Thoracic aorta (tissue), 2 donors: ENCODE results near the gene FBXL4. TPM values are rescaled to one million over a fixed set of nuclear protein-coding genes. Genes with fewer than 3 reads are reported as not detected.
A peak's percentile ranks its signal among the peaks of the same experiment; 100 is the strongest.

ENCODE experiments used
- ATAC-seq: fragments of 150-250 bp; one replicate; pipeline ENCODE4 v1.8.0; 2017; ENCODE audit warnings: low read depth; ENCODE audit not compliant: insufficient number of reproducible peaks, low FRiP score
- DNase-seq: peaks from one replicate; pipeline ENCODE4 v3.0.0-alpha.2; 2020; ENCODE audit warnings: low spot score
- H3K27ac ChIP-seq, 2 donors: fragments of 200-600 bp; sonication (generic); 1 replicate in 1 of 2; 2 replicates in 1 of 2; pipeline ENCODE4 v1.5.1; 2016; ENCODE audit warnings: mild to moderate bottlenecking in 2 of 2, moderate library complexity in 2 of 2
- H3K27me3 ChIP-seq: fragments of 200-600 bp; sonication (generic); replicated peaks from 2 replicates; pipeline ENCODE4 v1.6.0; 2016; ENCODE audit warnings: mild to moderate bottlenecking; ENCODE audit not compliant: insufficient read depth
- H3K36me3 ChIP-seq: fragments of 200-600 bp; sonication (generic); one replicate; pipeline ENCODE4 v1.5.1; 2016
- H3K4me1 ChIP-seq, 2 donors: fragments of 200-600 bp; sonication (generic); 1 replicate in 1 of 2; 2 replicates in 1 of 2; pipeline versions ENCODE4 v1.5.1 to v1.6.0; 2016; ENCODE audit warnings: low read depth in 2 of 2, mild to moderate bottlenecking in 1 of 2; ENCODE audit not compliant: control insufficient read depth in 1 of 2
- H3K4me3 ChIP-seq: fragments of 200-600 bp; sonication (generic); 2 replicates; pipeline ENCODE4 v1.5.1; 2016; ENCODE audit warnings: mild to moderate bottlenecking
- H3K9me3 ChIP-seq: fragments of 200-600 bp; sonication (generic); 2 replicates; pipeline ENCODE4 v1.5.1; 2016
- total RNA-seq, 2 donors: library from RNA; depleted of rRNA; stranded (reverse); fragments of >200 nt; gene quantifications; one replicate each; pipeline versions ENCODE4 v1.1.0 to v1.2.3, GENCODE V29; 2016
- TF ChIP-seq, protein P1 (sequence below): fragments of 200-600 bp; sonication (generic); IDR thresholded peaks from one replicate; pipeline ENCODE4 v1.5.1; 2019; ENCODE audit warnings: antibody characterized with exemption

FBXL4 gene
- total RNA-seq, 2 donors from 2014 or later: 18.3 to 31.7 TPM

DNA sequence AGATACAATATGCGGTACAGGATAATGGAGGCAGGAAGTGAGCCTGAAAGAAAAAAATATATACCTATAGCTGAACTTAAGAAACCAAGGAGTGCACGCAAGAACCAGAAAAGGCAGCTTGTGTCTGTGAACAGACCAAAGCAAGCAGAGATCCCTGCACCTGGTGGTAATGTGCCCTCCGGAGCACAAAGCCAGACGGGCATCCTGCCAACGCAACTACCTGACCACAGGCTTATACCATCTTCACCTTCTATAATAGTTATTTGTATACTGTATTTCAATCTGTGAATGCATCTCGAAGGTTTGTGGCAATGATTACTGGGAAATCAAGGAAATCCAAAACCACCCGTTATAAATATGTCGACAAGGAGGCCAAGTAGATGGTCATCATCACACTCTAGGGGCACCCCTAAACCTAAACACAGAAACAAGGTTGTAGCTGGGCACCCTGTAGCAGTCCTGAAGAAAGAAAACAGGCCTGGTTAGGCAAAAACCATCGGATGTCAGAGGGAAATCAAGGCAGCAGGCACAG, 801 bp downstream of the FBXL4 start:
- no peaks in the 10 kb centered on the region for H3K27me3 ChIP-seq
- H3K27ac ChIP-seq: peak overlapping the region; percentile 81 to 83
- H3K4me1 ChIP-seq: peaks cover 16 to 21% of the 10 kb centered on the region in 2 donors
- TF ChIP-seq, protein P1, sequence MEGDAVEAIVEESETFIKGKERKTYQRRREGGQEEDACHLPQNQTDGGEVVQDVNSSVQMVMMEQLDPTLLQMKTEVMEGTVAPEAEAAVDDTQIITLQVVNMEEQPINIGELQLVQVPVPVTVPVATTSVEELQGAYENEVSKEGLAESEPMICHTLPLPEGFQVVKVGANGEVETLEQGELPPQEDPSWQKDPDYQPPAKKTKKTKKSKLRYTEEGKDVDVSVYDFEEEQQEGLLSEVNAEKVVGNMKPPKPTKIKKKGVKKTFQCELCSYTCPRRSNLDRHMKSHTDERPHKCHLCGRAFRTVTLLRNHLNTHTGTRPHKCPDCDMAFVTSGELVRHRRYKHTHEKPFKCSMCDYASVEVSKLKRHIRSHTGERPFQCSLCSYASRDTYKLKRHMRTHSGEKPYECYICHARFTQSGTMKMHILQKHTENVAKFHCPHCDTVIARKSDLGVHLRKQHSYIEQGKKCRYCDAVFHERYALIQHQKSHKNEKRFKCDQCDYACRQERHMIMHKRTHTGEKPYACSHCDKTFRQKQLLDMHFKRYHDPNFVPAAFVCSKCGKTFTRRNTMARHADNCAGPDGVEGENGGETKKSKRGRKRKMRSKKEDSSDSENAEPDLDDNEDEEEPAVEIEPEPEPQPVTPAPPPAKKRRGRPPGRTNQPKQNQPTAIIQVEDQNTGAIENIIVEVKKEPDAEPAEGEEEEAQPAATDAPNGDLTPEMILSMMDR: no peak
- DNase-seq (no peak), ATAC-seq (peak; percentile 15)
- no peaks in the 10 kb centered on the region for H3K36me3 ChIP-seq
- peak overlapping the region; percentile 95 for H3K4me3 ChIP-seq
- no peaks in the 10 kb centered on the region for H3K9me3 ChIP-seq

DNA sequence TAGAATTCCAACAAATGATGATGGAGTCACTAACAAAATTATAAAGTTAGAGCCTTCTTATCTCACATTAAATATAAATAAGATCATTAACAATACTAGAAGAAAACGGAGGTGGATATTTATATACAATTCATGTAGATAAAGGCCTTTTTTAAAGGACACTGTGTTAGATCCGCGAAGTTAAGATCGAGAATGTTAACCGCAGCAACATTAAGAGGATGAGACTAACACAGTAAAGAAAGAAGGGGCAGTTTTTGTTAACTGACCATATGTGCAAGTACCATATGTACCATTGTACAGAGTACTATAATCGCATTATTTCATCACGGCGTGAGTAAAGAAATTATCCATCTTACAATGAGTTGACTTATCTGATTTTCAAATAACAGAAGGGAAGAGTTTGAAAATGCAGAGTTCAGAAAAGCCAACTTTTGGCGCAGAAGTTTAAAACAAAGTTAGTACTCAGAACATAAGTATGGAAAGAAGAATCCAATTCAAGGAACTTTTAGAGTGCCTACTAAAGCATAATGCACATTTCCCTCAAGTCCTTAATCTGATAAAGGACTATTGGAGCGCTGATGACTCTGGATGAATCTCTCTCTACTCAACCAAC, 1.4 kb downstream of the FBXL4 start:
- no peak for ATAC-seq
- H3K27ac ChIP-seq: peak overlapping the region in 1 of 2 donors; percentile 83
- TF ChIP-seq, protein P1: no peak

DNA sequence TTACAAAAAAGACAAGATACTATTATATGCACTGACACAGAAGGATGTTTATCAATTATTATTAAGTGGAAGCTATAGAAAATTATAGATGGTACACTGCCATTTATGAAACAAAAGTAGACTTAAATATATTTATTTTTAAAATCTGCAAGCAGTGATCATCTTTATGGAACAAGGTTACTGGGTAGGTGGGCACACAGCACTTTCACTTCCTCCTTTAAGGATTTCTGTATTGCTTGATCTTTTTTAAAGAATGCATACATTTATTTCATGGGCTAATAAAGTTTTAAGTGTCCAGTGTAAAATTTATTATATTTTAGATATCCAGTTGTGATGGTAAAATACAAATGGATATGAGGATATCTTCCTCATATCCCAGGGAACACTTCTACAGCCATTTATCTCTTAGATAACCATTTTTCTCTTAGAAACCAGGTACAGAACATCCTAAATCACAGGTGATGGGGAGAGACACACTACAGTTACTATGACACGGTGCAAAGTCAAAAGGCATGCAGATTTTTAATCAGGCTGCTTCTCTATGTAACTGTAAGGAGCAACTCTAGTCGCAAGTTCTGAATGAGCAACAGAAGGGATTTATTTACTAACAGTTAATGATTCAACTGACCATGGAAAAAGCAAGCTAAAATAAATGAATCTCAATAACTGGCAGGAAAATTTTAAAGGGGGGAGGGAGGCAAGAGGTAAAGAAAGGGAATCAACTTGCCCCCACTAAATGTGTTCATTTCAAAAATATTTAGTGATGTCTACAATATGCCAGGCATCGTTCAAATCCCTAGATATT, 2.2 kb downstream of the FBXL4 start:
- TF ChIP-seq, protein P1: no peak
- Histone ChIP-seq H3K27ac (no peak overlapping the region), H3K4me1 (peaks cover 16 to 21% of the 10 kb centered on the region in 2 donors), H3K9me3 (no peaks in the 10 kb centered on the region), H3K4me3 (peak overlapping the region; percentile 95), H3K36me3 (no peaks in the 10 kb centered on the region), H3K27me3 (no peaks in the 10 kb centered on the region)
- ATAC-seq: no peak
- no peak for DNase-seq

More for the DNA sequence above, 1.4 kb downstream of the FBXL4 start:
- H3K27me3 ChIP-seq: no peaks in the 10 kb centered on the region
- H3K9me3 ChIP-seq: no peaks in the 10 kb centered on the region
- DNase-seq: no peak
- peak overlapping the region; percentile 95 for H3K4me3 ChIP-seq
- H3K36me3 ChIP-seq: no peaks in the 10 kb centered on the region
- H3K4me1 ChIP-seq: peaks cover 16 to 21% of the 10 kb centered on the region in 2 donors

DNA sequence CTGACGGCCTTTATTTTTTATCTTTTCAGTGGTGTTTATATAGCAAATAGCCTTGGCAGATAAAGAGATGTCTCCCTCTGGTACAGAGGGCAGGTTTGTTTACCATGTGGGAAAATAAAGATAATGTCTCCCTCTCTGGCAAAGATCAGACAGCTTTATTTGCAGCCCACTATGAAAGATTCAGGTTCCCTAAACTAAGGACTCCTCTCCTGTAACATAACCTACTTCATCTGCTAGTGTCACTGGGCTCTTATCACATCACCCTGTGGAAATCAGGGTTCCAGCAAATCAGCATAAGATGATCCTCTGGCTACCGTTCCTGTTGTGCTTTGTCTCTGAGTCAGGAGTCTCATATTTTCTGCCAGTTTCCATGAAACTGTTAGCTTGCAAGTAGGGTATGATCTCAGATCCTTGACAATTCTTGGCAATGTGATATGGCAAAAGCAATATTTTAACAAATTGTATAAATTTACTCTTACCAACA, 3.1 kb downstream of the FBXL4 start:
- Histone ChIP-seq H3K4me3 (no peak overlapping the region), H3K9me3 (no peaks in the 10 kb centered on the region), H3K36me3 (no peaks in the 10 kb centered on the region), H3K4me1 (peaks cover 16 to 21% of the 10 kb centered on the region in 2 donors), H3K27ac (no peak overlapping the region), H3K27me3 (no peaks in the 10 kb centered on the region)
- TF ChIP-seq, protein P1: no peak
- no peak for DNase-seq
- ATAC-seq: no peak

DNA sequence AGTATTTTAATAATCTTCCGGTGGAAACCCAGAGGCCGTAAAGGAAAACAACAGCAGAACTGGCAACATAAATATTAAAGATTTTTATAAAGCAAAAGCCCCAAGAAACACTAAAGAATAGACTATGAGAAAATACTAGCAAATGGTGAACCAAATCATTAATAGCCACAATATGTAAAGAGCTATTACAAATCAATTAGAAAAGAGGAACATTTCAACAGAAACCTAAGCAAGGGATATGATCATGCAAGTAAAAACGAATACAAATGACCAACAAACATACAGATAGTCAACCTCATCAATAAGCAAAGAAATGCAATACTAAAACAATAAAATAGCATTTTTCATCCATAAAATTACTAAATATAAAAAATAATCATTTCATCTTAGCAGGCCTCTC, 3.6 kb downstream of the FBXL4 start:
- ATAC-seq: no peak
- H3K27ac ChIP-seq: no peak overlapping the region
- peaks cover 16 to 21% of the 10 kb centered on the region in 2 donors for H3K4me1 ChIP-seq
- H3K36me3 ChIP-seq: no peaks in the 10 kb centered on the region
- no peak overlapping the region for H3K4me3 ChIP-seq
- no peak for DNase-seq
- no peaks in the 10 kb centered on the region for H3K27me3 ChIP-seq
- H3K9me3 ChIP-seq: peaks cover 3% of the 10 kb centered on the region
- TF ChIP-seq, protein P1: no peak
